ENCODE results near the gene PGGHG. TPM values are rescaled to one million over a fixed set of nuclear protein-coding genes. Genes with fewer than 3 reads are reported as not detected.

Gene PGGHG
- total RNA-seq, 2 experiments from 2014 or later, result 670 to 671 TPM

- H3K9me3 ChIP-seq (ENCODE audit: control insufficient read depth in 1 of 2, insufficient read depth in 1 of 2, low read length in 2 of 2), result no peaks in the 10 kb centered on the region
- peak; percentile 78 for TF ChIP-seq CTCF (IDR thresholded peaks at IDR 0.05)
- intact Hi-C loops (cut with DNase I, micrococcal nuclease), result loop anchor here (1.0 to 5.0 kb wide), 9 partner anchors 18 to 201 kb away; partner anchors contain the start of genes BET1L (in 1 of the 2), PGGHG (in 1 of the 2), PTDSS2 (in 1 of the 2) and RIC8A (in 1 of the 2)
- ChIA-PET POLR2A (interaction anchor here (0.8 to 3.6 kb wide), 17 partner anchors 8 to 200 kb away, joined by 3 to 51 read pairs (median 6); partner anchors contain the start of genes BET1L, IFITM5, NLRP6 and PGGHG), CTCF (interaction anchor here (0.6 to 3.5 kb wide), 33 partner anchors 10 to 268 kb away, joined by 3 to 31 read pairs (median 7); partner anchors contain the start of genes BET1L, IFITM2, PGGHG and PSMD13)
- peak; percentile 74 to 89 (median 82) for DNase-seq
- H3K9me3 Mint-ChIP-seq, result no peaks in the 10 kb centered on the region
- H3K27me3 ChIP-seq (ENCODE audit: control insufficient read depth in 1 of 2, insufficient read depth in 2 of 2, low read length in 2 of 2), result no peaks in the 10 kb centered on the region
- H3K27me3 Mint-ChIP-seq, result no peaks in the 10 kb centered on the region
- H3K36me3 Mint-ChIP-seq (ENCODE audit: low read depth), result peaks cover 83% of the 10 kb centered on the region
- peaks cover 76% of the 10 kb centered on the region for H3K36me3 ChIP-seq (ENCODE audit: insufficient read depth, low read length)
- H3K4me1 ChIP-seq (ENCODE audit: insufficient read depth, low read length), result peaks cover 6% of the 10 kb centered on the region
- peaks cover 13% of the 10 kb centered on the region for H3K4me1 Mint-ChIP-seq (ENCODE audit: low read depth)
- peak; percentile 100 for ATAC-seq (ENCODE audit: poor library complexity)
- H3K27ac Mint-ChIP-seq, result peak overlapping the region; percentile 76
- no peak overlapping the region for H3K4me3 ChIP-seq (ENCODE audit: low read length)
- H3K4me3 Mint-ChIP-seq, result peak overlapping the region; percentile 20
- no peak overlapping the region for H3K27ac ChIP-seq (ENCODE audit: low read depth in 1 of 2, low read length in 2 of 2)
Measured at GRCh38 chr11:250740-251299, 38.1 kb upstream of the PGGHG start.

GRCh38 chr11:251550-251949 is 37.4 kb upstream of the PGGHG start:
- Histone ChIP-seq H3K27me3 (ENCODE audit: control insufficient read depth in 1 of 2, insufficient read depth in 2 of 2, low read length in 2 of 2) (no peaks in the 10 kb centered on the region), H3K27ac (ENCODE audit: low read depth in 1 of 2, low read length in 2 of 2) (no peak overlapping the region), H3K9me3 (ENCODE audit: control insufficient read depth in 1 of 2, insufficient read depth in 1 of 2, low read length in 2 of 2) (no peaks in the 10 kb centered on the region), H3K4me1 (ENCODE audit: insufficient read depth, low read length) (peaks cover 6% of the 10 kb centered on the region), H3K36me3 (ENCODE audit: insufficient read depth, low read length) (peaks cover 68% of the 10 kb centered on the region), H3K4me3 (ENCODE audit: low read length) (no peak overlapping the region)
- TF ChIP-seq CTCF (IDR thresholded peaks at IDR 0.05), result no peak
- intact Hi-C loops (cut with DNase I, micrococcal nuclease), result loop anchor here (2.0 to 5.0 kb wide), 8 partner anchors 17 to 201 kb away; partner anchors contain the start of genes BET1L (in 1 of the 2), PGGHG (in 1 of the 2), PTDSS2 (in 1 of the 2) and RIC8A (in 1 of the 2)
- ChIA-PET POLR2A (interaction anchor here (1.2 to 3.6 kb wide), 14 partner anchors 9 to 199 kb away, joined by 3 to 51 read pairs (median 8); partner anchors contain the start of genes BET1L, IFITM5, NLRP6 and PGGHG), CTCF (interaction anchor here (1.2 to 3.5 kb wide), 20 partner anchors 14 to 199 kb away, joined by 3 to 31 read pairs (median 10); partner anchors contain the start of genes IFITM2, PGGHG, PSMD13 and PTDSS2)
- Mint-ChIP-seq H3K36me3 (ENCODE audit: low read depth) (peaks cover 75% of the 10 kb centered on the region), H3K9me3 (no peaks in the 10 kb centered on the region), H3K4me1 (ENCODE audit: low read depth) (peaks cover 13% of the 10 kb centered on the region), H3K4me3 (no peak overlapping the region), H3K27me3 (no peaks in the 10 kb centered on the region), H3K27ac (peak overlapping the region; percentile 33)
- DNase-seq (peak in 2 of 14 experiments; percentile 17 to 38), ATAC-seq (ENCODE audit: poor library complexity) (no peak)

GRCh38 chr11:252666-253065 is 36.3 kb upstream of the PGGHG start:
- ChIA-PET CTCF (interaction anchor here (3.5 kb wide), 1 partner anchor 53 kb away, joined by 31 read pairs; the partner anchor contains the start of gene IFITM2), POLR2A (interaction anchor here (3.3 to 3.6 kb wide), 2 partner anchors 27 to 36 kb away, joined by 31 to 51 read pairs; partner anchors contain the start of genes NLRP6 and PGGHG)
- ATAC-seq (ENCODE audit: poor library complexity) (no peak), DNase-seq (no peak)
- intact Hi-C loops (cut with DNase I, micrococcal nuclease), result loop anchor here (2.0 to 5.0 kb wide), 6 partner anchors 26 to 200 kb away; partner anchors contain the start of genes BET1L (in 1 of the 2), NLRP6 (in 1 of the 2), PGGHG (in 1 of the 2) and PTDSS2 (in 1 of the 2)
- Histone ChIP-seq H3K36me3 (ENCODE audit: insufficient read depth, low read length) (peaks cover 57% of the 10 kb centered on the region), H3K4me1 (ENCODE audit: insufficient read depth, low read length) (peaks cover 6% of the 10 kb centered on the region), H3K9me3 (ENCODE audit: control insufficient read depth in 1 of 2, insufficient read depth in 1 of 2, low read length in 2 of 2) (no peaks in the 10 kb centered on the region), H3K27ac (ENCODE audit: low read depth in 1 of 2, low read length in 2 of 2) (no peak overlapping the region), H3K4me3 (ENCODE audit: low read length) (no peak overlapping the region), H3K27me3 (ENCODE audit: control insufficient read depth in 1 of 2, insufficient read depth in 2 of 2, low read length in 2 of 2) (no peaks in the 10 kb centered on the region)
- Mint-ChIP-seq H3K9me3 (no peaks in the 10 kb centered on the region), H3K27me3 (no peaks in the 10 kb centered on the region), H3K27ac (no peak overlapping the region), H3K36me3 (ENCODE audit: low read depth) (peaks cover 64% of the 10 kb centered on the region), H3K4me1 (ENCODE audit: low read depth) (peaks cover 13% of the 10 kb centered on the region), H3K4me3 (no peak overlapping the region)
- no peak for TF ChIP-seq CTCF (IDR thresholded peaks at IDR 0.05)
